Measurements from ENCODE around the gene ENOX1.

- TF ChIP-seq CTCF (IDR thresholded peaks at IDR 0.05; ENCODE audit: low read depth, low read length) (no peak), EZH2phosphoT487 (IDR thresholded peaks at IDR 0.05; ENCODE audit: low read depth) (no peak)
These were observed 543.1 kb downstream of the ENOX1 start for GRCh38 chr13:43243711-43244110.
